GM18873 (cell line): ENCODE data around the gene OR10J1.
"Not testable (repeated sequence)": the region's sequence is repeated elsewhere in the genome, so short reads cannot be mapped to it uniquely, and the experiment has no call there.

Experiments
- ATAC-seq: cut with Tn5 transposase; IDR thresholded peaks from one replicate; pipeline ENCODE4 v1.9.1; 2021; ENCODE audit warnings: mild to moderate bottlenecking, moderate library complexity, moderate number of reproducible peaks; ENCODE audit not compliant: unreplicated experiment, low FRiP score

OR10J1 gene

GRCh38 chr1:159439422-159439821, at the start of gene OR10J1:
TSS of gene OR10J1 (plus strand) at chr1:159439722. CDS start at chr1:159439792, 70 bp downstream.
- ATAC-seq: no peak

GRCh38 chr1:159406821-159407220, 32.7 kb upstream of the OR10J1 start:
- ATAC-seq: no peak

- no peak for ATAC-seq
These were observed 30.6 kb upstream of the OR10J1 start for GRCh38 chr1:159408862-159409400.

- ATAC-seq: no peak
These were observed 17.7 kb upstream of the OR10J1 start for GRCh38 chr1:159421821-159422220.

- no peak for ATAC-seq
These were observed 11.0 kb upstream of the OR10J1 start for GRCh38 chr1:159428536-159428935.

GRCh38 chr1:159429074-159429861, 10.3 kb upstream of the OR10J1 start:
- no peak for ATAC-seq

- ATAC-seq: no peak
These were observed 8.5 kb upstream of the OR10J1 start for GRCh38 chr1:159430985-159431384.

- ATAC-seq: no peak
These were observed 7.6 kb upstream of the OR10J1 start, which contains the start of gene OR10J4 for GRCh38 chr1:159431904-159432303. TSS of gene OR10J4 (plus strand) at chr1:159432204.

GRCh38 chr1:159436469-159436868, 3.1 kb upstream of the OR10J1 start:
- no peak for ATAC-seq

- ATAC-seq: no peak
These were observed 1.8 kb downstream of the OR10J1 start for GRCh38 chr1:159441360-159441759.

GRCh38 chr1:159442428-159442827, 2.9 kb downstream of the OR10J1 start:
- no peak for ATAC-seq

- ATAC-seq: no peak
These were observed 3.7 kb downstream of the OR10J1 start for GRCh38 chr1:159443066-159443750.

- no peak for ATAC-seq
These were observed 5.0 kb downstream of the OR10J1 start for GRCh38 chr1:159444511-159444910.

- ATAC-seq: no peak
These were observed 8.7 kb downstream of the OR10J1 start for GRCh38 chr1:159448181-159448580.

GRCh38 chr1:159449605-159450004, 10.1 kb downstream of the OR10J1 start:
- not testable (repeated sequence) for ATAC-seq

GRCh38 chr1:159459551-159459950, 20.0 kb downstream of the OR10J1 start:
- no peak for ATAC-seq

- no peak for ATAC-seq
These were observed 25.7 kb downstream of the OR10J1 start for GRCh38 chr1:159465191-159465603.

- ATAC-seq: no peak
These were observed 28.8 kb downstream of the OR10J1 start for GRCh38 chr1:159468321-159468720.

- ATAC-seq: no peak
These were observed 30.5 kb downstream of the OR10J1 start for GRCh38 chr1:159469921-159470533.

GRCh38 chr1:159473335-159473734, 33.8 kb downstream of the OR10J1 start:
- no peak for ATAC-seq

GRCh38 chr1:159474926-159475325, 35.4 kb downstream of the OR10J1 start:
- ATAC-seq: no peak
